Measurements from ENCODE around the gene HES7. TPM values are rescaled to one million over a fixed set of nuclear protein-coding genes. Genes with fewer than 3 reads are reported as not detected.

The HES7 gene
- polyA plus RNA-seq, 1 of the 3 experiments (the other 2 are of a cell fraction) = 1.2 TPM

GRCh38 chr17:8072341-8072728, 51.6 kb downstream of the HES7 start:
- TF ChIP-seq NRF1 (IDR thresholded peaks at IDR 0.05; ENCODE audit: low read depth, low read length) (no peak), NFIC (IDR thresholded peaks at IDR 0.05; ENCODE audit: borderline replicate concordance) (no peak), CTCF (IDR thresholded peaks at IDR 0.05) (no peak), RFX5 (IDR thresholded peaks at IDR 0.05; ENCODE audit: low read length) (no peak)
- no peak overlapping the region for H3K27ac ChIP-seq (ENCODE audit: low read depth in 2 of 2, low read length in 1 of 2)
- H3K9me3 ChIP-seq = no peaks in the 10 kb centered on the region
- H4K20me1 ChIP-seq (ENCODE audit: insufficient read depth) = no peaks in the 10 kb centered on the region
- no peak overlapping the region for H3K4me3 ChIP-seq (ENCODE audit: low read depth in 2 of 2, low read length in 1 of 2)
- no peaks in the 10 kb centered on the region for H3K79me2 ChIP-seq (ENCODE audit: insufficient read depth)
- CTCF ChIA-PET = interaction anchor here (2.1 to 20.8 kb wide), 9 partner anchors 8 to 56 kb away, joined by 8 to 390 read pairs (median 32); partner anchors contain the start of genes ALOX12B and ALOXE3
- no peaks in the 10 kb centered on the region for H3K36me3 ChIP-seq (replicated peaks in 1 of 2; ENCODE audit: control insufficient read depth in 1 of 2, insufficient read depth in 2 of 2, low read length in 1 of 2)
- 39% methylated on average over 18 of the region's 28 CpGs for WGBS (ENCODE audit: low lambda C conversion rate)
- POLR2A ChIA-PET = no interaction called here
- peaks cover 77% of the 10 kb centered on the region for H3K27me3 ChIP-seq (ENCODE audit: insufficient read depth)
- no peak overlapping the region for H2AFZ ChIP-seq (ENCODE audit: low read depth)
- H3F3A ChIP-seq (replicated peaks; ENCODE audit: insufficient read depth) = no peaks in the 10 kb centered on the region
- DNase-seq = no peak
- H3K9ac ChIP-seq = no peak overlapping the region
- no peaks in the 10 kb centered on the region for H3K9me2 ChIP-seq
- peaks cover 0 to 8% of the 10 kb centered on the region in 2 experiments; a peak in 1 of 4 replicates for H3K4me1 ChIP-seq (ENCODE audit: control insufficient read depth in 1 of 2, insufficient read depth in 2 of 2, low read depth in 1 of 2, low read length in 1 of 2)
- no peak overlapping the region for H3K4me2 ChIP-seq

GRCh38 chr17:8071496-8071895, 52.4 kb downstream of the HES7 start:
- WGBS (ENCODE audit: low lambda C conversion rate) = 82% methylated on average over 12 of the region's 12 CpGs
- no peaks in the 10 kb centered on the region for H3F3A ChIP-seq (replicated peaks; ENCODE audit: insufficient read depth)
- H4K20me1 ChIP-seq (ENCODE audit: insufficient read depth) = no peaks in the 10 kb centered on the region
- H3K9me3 ChIP-seq = no peaks in the 10 kb centered on the region
- no peaks in the 10 kb centered on the region for H3K79me2 ChIP-seq (ENCODE audit: insufficient read depth)
- no peak overlapping the region for H3K4me2 ChIP-seq
- peaks cover 0 to 8% of the 10 kb centered on the region in 2 experiments; a peak in 1 of 4 replicates for H3K4me1 ChIP-seq (ENCODE audit: control insufficient read depth in 1 of 2, insufficient read depth in 2 of 2, low read depth in 1 of 2, low read length in 1 of 2)
- no peaks in the 10 kb centered on the region for H3K36me3 ChIP-seq (replicated peaks in 1 of 2; ENCODE audit: control insufficient read depth in 1 of 2, insufficient read depth in 2 of 2, low read length in 1 of 2)
- ChIA-PET CTCF (interaction anchor here (1.1 to 20.8 kb wide), 9 partner anchors 9 to 81 kb away, joined by 3 to 390 read pairs (median 20); partner anchors contain the start of genes ALOX12B and ALOXE3), POLR2A (interaction anchor here (0.5 kb wide), 1 partner anchor 837 kb away, joined by 3 read pairs; no protein-coding TSS in a partner anchor)
- DNase-seq = no peak
- no peak overlapping the region for H2AFZ ChIP-seq (ENCODE audit: low read depth)
- no peak overlapping the region for H3K27ac ChIP-seq (ENCODE audit: low read depth in 2 of 2, low read length in 1 of 2)
- no peak overlapping the region for H3K9ac ChIP-seq
- TF ChIP-seq FOXJ3 (CRISPR knock-in tag; IDR thresholded peaks at IDR 0.05) (no peak), POLR2AphosphoS5 (IDR thresholded peaks at IDR 0.05; ENCODE audit: low read depth, low read length) (no peak), SMC3 (IDR thresholded peaks at IDR 0.05; ENCODE audit: low read depth, low read length) (no peak), USF1 (IDR thresholded peaks at IDR 0.05; ENCODE audit: borderline replicate concordance, low read depth) (no peak), FOSL2 (IDR thresholded peaks at IDR 0.05; ENCODE audit: borderline replicate concordance, low read depth) (no peak), GATA2 (CRISPR knock-in tag; IDR thresholded peaks at IDR 0.05) (no peak), GABPA (IDR thresholded peaks at IDR 0.05; ENCODE audit: low read depth) (no peak), RCOR1 (IDR thresholded peaks at IDR 0.05; ENCODE audit: low read length) (no peak), TEAD4 (IDR thresholded peaks at IDR 0.05; ENCODE audit: borderline replicate concordance, insufficient read depth) (no peak), FOXM1 (IDR thresholded peaks at IDR 0.05; ENCODE audit: low read depth) (no peak), NRF1 (IDR thresholded peaks at IDR 0.05; ENCODE audit: low read depth, low read length) (no peak), RXRA (IDR thresholded peaks at IDR 0.05; ENCODE audit: borderline replicate concordance, low read depth) (no peak), EP300 (IDR thresholded peaks at IDR 0.05; ENCODE audit: borderline replicate concordance in 1 of 2, low read depth in 1 of 2, low read length in 1 of 2) (no peak)
- H3K4me3 ChIP-seq (ENCODE audit: low read depth in 2 of 2, low read length in 1 of 2) = no peak overlapping the region
- H3K27me3 ChIP-seq (ENCODE audit: insufficient read depth) = peaks cover 74% of the 10 kb centered on the region
- no peaks in the 10 kb centered on the region for H3K9me2 ChIP-seq

Small RNA genes within 50 kb of the gene (small RNA-seq; reads per million reads assigned to genes)
- gene MIR4314 = 0 reads per million in 7 experiments

Other genes starting within 250 kb of the HES7 start
- 55.2 and 56.2 TPM in 2 replicates for gene CHD3, start 235.3 kb downstream of the HES7 start, polyA plus RNA-seq (2012; rRNA removed)
- 7.4 and 9.0 TPM in 2 replicates for gene RNF227, start 207.8 kb downstream of the HES7 start, polyA plus RNA-seq (2012; rRNA removed)
- gene KCNAB3, start 194.2 kb downstream of the HES7 start, polyA plus RNA-seq (2012; rRNA removed) = 4.4 and 5.1 TPM in 2 replicates
- gene TRAPPC1, start 192.2 kb downstream of the HES7 start, polyA plus RNA-seq (2012; rRNA removed) = 390 and 555 TPM in 2 replicates
- gene CNTROB, start 191.9 kb downstream of the HES7 start, polyA plus RNA-seq (2012; rRNA removed) = 26.3 and 27.4 TPM in 2 replicates
- not detected in 2 replicates for gene GUCY2D, start 121.5 kb downstream of the HES7 start, polyA plus RNA-seq (2012; rRNA removed)
- not detected in 2 replicates for gene ALOX15B, start 85.0 kb downstream of the HES7 start, polyA plus RNA-seq (2012; rRNA removed)
- 0.20 TPM in 1 of 2 replicates, not detected in the other for gene ALOX12B, start 36.4 kb downstream of the HES7 start, polyA plus RNA-seq (2012; rRNA removed)
- gene ALOXE3, start 5.6 kb downstream of the HES7 start, polyA plus RNA-seq (2012; rRNA removed) = 0.13 and 0.46 TPM in 2 replicates
- 32.7 and 56.8 TPM in 2 replicates for gene PER1, start 28.3 kb upstream of the HES7 start, polyA plus RNA-seq (2012; rRNA removed)
- gene VAMP2, start 38.8 kb upstream of the HES7 start, polyA plus RNA-seq (2012; rRNA removed) = 42.0 and 43.4 TPM in 2 replicates
- 18.6 and 19.2 TPM in 2 replicates for gene TMEM107, start 52.3 kb upstream of the HES7 start, polyA plus RNA-seq (2012; rRNA removed)
- gene BORCS6, start 66.1 kb upstream of the HES7 start, polyA plus RNA-seq (2012; rRNA removed) = 3.7 and 4.3 TPM in 2 replicates
- 28.8 and 43.9 TPM in 2 replicates for gene AURKB, start 86.5 kb upstream of the HES7 start, polyA plus RNA-seq (2012; rRNA removed)
- gene CTC1, start 124.0 kb upstream of the HES7 start, polyA plus RNA-seq (2012; rRNA removed) = 11.0 and 12.6 TPM in 2 replicates
- gene PFAS, start 125.2 kb upstream of the HES7 start, polyA plus RNA-seq (2012; rRNA removed) = 22.4 and 24.0 TPM in 2 replicates
- 47.3 and 55.9 TPM in 2 replicates for gene RANGRF, start 164.6 kb upstream of the HES7 start, polyA plus RNA-seq (2012; rRNA removed)
- 4.1 and 5.6 TPM in 2 replicates for gene SLC25A35, start 171.3 kb upstream of the HES7 start, polyA plus RNA-seq (2012; rRNA removed)
- gene ARHGEF15, start 186.1 kb upstream of the HES7 start, polyA plus RNA-seq (2012; rRNA removed) = not detected in 2 replicates
- not detected in 2 replicates for gene ODF4, start 215.7 kb upstream of the HES7 start, polyA plus RNA-seq (2012; rRNA removed)

Data from SK-N-SH (cell line).